Stimulated activated naive CD8-positive, alpha-beta T cell treated with anti-CD3 and anti-CD28 coated beads, Interleukin-15, amount 100 ng/mL, for 72 hours (primary cell): ENCODE data around the gene PCDHGC3.
A peak's percentile ranks its signal among the peaks of the same experiment; 100 is the strongest.

ENCODE experiments used
- ATAC-seq: fragments of 150-1000 bp; cut with Tn5 transposase; 2 replicates; pipeline ENCODE4 v1.10.0; 2021; ENCODE audit warnings: mild to moderate bottlenecking, moderate library complexity
- DNase-seq, 2 donors: peaks; one replicate each; pipeline ENCODE4 v3.0.0; 2021 to 2022
- H3K27ac Mint-ChIP-seq, 2 donors: one replicate each; pipeline ENCODE4 v1.8.0; 2022; ENCODE audit warnings: mild to moderate bottlenecking in 2 of 2, mixed read lengths in 2 of 2, moderate library complexity in 2 of 2
- H3K27me3 Mint-ChIP-seq: one replicate; pipeline ENCODE4 v1.8.0; 2022; ENCODE audit warnings: mixed read lengths
- H3K4me1 Mint-ChIP-seq: one replicate; pipeline ENCODE4 v1.8.0; 2022; ENCODE audit warnings: mild to moderate bottlenecking, mixed read lengths
- H3K4me3 Mint-ChIP-seq, 2 donors: one replicate each; pipeline ENCODE4 v1.8.0; 2022; ENCODE audit warnings: mild to moderate bottlenecking in 2 of 2, mixed read lengths in 2 of 2, moderate library complexity in 1 of 2
- H3K9me3 Mint-ChIP-seq, 2 donors: one replicate each; pipeline ENCODE4 v1.8.0; 2022; ENCODE audit warnings: mixed read lengths in 2 of 2

PCDHGC3 gene

GRCh38 chr5:141477815-141478214, 2.0 kb downstream of the PCDHGC3 start:
- peaks cover 91% of the 10 kb centered on the region for H3K27me3 Mint-ChIP-seq
- H3K27ac Mint-ChIP-seq = no peak overlapping the region
- peaks cover 33% of the 10 kb centered on the region for H3K4me1 Mint-ChIP-seq
- DNase-seq (no peak), ATAC-seq (no peak)
- no peaks in the 10 kb centered on the region for H3K9me3 Mint-ChIP-seq
- H3K4me3 Mint-ChIP-seq = no peak overlapping the region

- Mint-ChIP-seq H3K27me3 (peaks cover 94% of the 10 kb centered on the region), H3K4me1 (peaks cover 33% of the 10 kb centered on the region), H3K27ac (no peak overlapping the region), H3K4me3 (no peak overlapping the region), H3K9me3 (no peaks in the 10 kb centered on the region)
- ATAC-seq (peak; percentile 68), DNase-seq (peak in 1 of 2 donors; percentile 32)
Measured at GRCh38 chr5:141478321-141478945, 2.7 kb downstream of the PCDHGC3 start.

GRCh38 chr5:141479776-141480175, 4.0 kb downstream of the PCDHGC3 start:
- Mint-ChIP-seq H3K4me1 (peaks cover 37% of the 10 kb centered on the region), H3K27ac (no peak overlapping the region), H3K4me3 (no peak overlapping the region), H3K9me3 (no peaks in the 10 kb centered on the region), H3K27me3 (peaks cover 94% of the 10 kb centered on the region)
- no peak for ATAC-seq
- DNase-seq = no peak

GRCh38 chr5:141483902-141484301, 8.1 kb downstream of the PCDHGC3 start:
- DNase-seq (no peak), ATAC-seq (no peak)
- peaks cover 13% of the 10 kb centered on the region for H3K4me1 Mint-ChIP-seq
- peaks cover 92% of the 10 kb centered on the region for H3K27me3 Mint-ChIP-seq
- no peak overlapping the region for H3K4me3 Mint-ChIP-seq
- H3K27ac Mint-ChIP-seq = no peak overlapping the region
- H3K9me3 Mint-ChIP-seq = no peaks in the 10 kb centered on the region

GRCh38 chr5:141484310-141484640, 8.5 kb downstream of the PCDHGC3 start:
- ATAC-seq (no peak), DNase-seq (no peak)
- H3K27ac Mint-ChIP-seq = no peak overlapping the region
- peaks cover 93% of the 10 kb centered on the region for H3K27me3 Mint-ChIP-seq
- peak overlapping the region in 1 of 2 donors; percentile 74 for H3K4me3 Mint-ChIP-seq
- H3K4me1 Mint-ChIP-seq = peaks cover 13% of the 10 kb centered on the region
- H3K9me3 Mint-ChIP-seq = no peaks in the 10 kb centered on the region

GRCh38 chr5:141484641-141485311, 9.0 kb downstream of the PCDHGC3 start, which contains the start of gene PCDHGC4:
TSS of gene PCDHGC4 (plus strand) at chr5:141485030. CDS start at chr5:141485174, 144 bp downstream.
- no peak within 1 kb of the TSS for H3K27ac Mint-ChIP-seq
- H3K27me3 Mint-ChIP-seq = peaks cover 93% of the 10 kb centered on the region
- no peaks in the 10 kb centered on the region for H3K9me3 Mint-ChIP-seq
- H3K4me3 Mint-ChIP-seq = peak within 1 kb of the TSS; percentile 20 to 74
- DNase-seq (no peak), ATAC-seq (no peak)
- peaks cover 13% of the 10 kb centered on the region for H3K4me1 Mint-ChIP-seq

- Mint-ChIP-seq H3K27ac (no peak overlapping the region), H3K4me1 (peaks cover 13% of the 10 kb centered on the region), H3K4me3 (peak overlapping the region in 1 of 2 donors; percentile 74), H3K27me3 (peaks cover 93% of the 10 kb centered on the region), H3K9me3 (no peaks in the 10 kb centered on the region)
- DNase-seq (no peak), ATAC-seq (no peak)
Measured at GRCh38 chr5:141485321-141486055, 9.7 kb downstream of the PCDHGC3 start.

- peaks cover 13% of the 10 kb centered on the region for H3K4me1 Mint-ChIP-seq
- DNase-seq (no peak), ATAC-seq (no peak)
- no peak overlapping the region for H3K4me3 Mint-ChIP-seq
- peaks cover 93% of the 10 kb centered on the region for H3K27me3 Mint-ChIP-seq
- H3K27ac Mint-ChIP-seq = no peak overlapping the region
- H3K9me3 Mint-ChIP-seq = no peaks in the 10 kb centered on the region
Measured at GRCh38 chr5:141486091-141486490, 10.3 kb downstream of the PCDHGC3 start.

- DNase-seq (no peak), ATAC-seq (no peak)
- Mint-ChIP-seq H3K9me3 (no peaks in the 10 kb centered on the region), H3K4me3 (no peak overlapping the region), H3K27ac (peak overlapping the region in 1 of 2 donors; percentile 29), H3K27me3 (peaks cover 98% of the 10 kb centered on the region), H3K4me1 (peaks cover 18% of the 10 kb centered on the region)
Measured at GRCh38 chr5:141487131-141487530, 11.4 kb downstream of the PCDHGC3 start.

GRCh38 chr5:141488591-141489561, 13.1 kb downstream of the PCDHGC3 start, which contains the start of gene PCDHGC5:
TSS of gene PCDHGC5 (plus strand) at chr5:141489081. CDS start at chr5:141489241, 160 bp downstream.
- no peak within 1 kb of the TSS for H3K27ac Mint-ChIP-seq
- no peak within 1 kb of the TSS for H3K4me3 Mint-ChIP-seq
- DNase-seq (no peak), ATAC-seq (no peak)
- H3K27me3 Mint-ChIP-seq = peaks cover 98% of the 10 kb centered on the region
- no peaks in the 10 kb centered on the region for H3K9me3 Mint-ChIP-seq
- peaks cover 24% of the 10 kb centered on the region for H3K4me1 Mint-ChIP-seq

GRCh38 chr5:141489841-141490240, 14.1 kb downstream of the PCDHGC3 start:
- DNase-seq (no peak), ATAC-seq (no peak)
- Mint-ChIP-seq H3K27ac (no peak overlapping the region), H3K4me3 (no peak overlapping the region), H3K27me3 (peaks cover 98% of the 10 kb centered on the region), H3K4me1 (peaks cover 19% of the 10 kb centered on the region), H3K9me3 (no peaks in the 10 kb centered on the region)

GRCh38 chr5:141490271-141490670, 14.5 kb downstream of the PCDHGC3 start:
- DNase-seq = no peak
- peaks cover 98% of the 10 kb centered on the region for H3K27me3 Mint-ChIP-seq

GRCh38 chr5:141490771-141491170, 15.0 kb downstream of the PCDHGC3 start:
- DNase-seq = no peak
- H3K4me3 Mint-ChIP-seq = no peak overlapping the region
- H3K27ac Mint-ChIP-seq = no peak overlapping the region
- no peak for ATAC-seq
- H3K9me3 Mint-ChIP-seq = no peaks in the 10 kb centered on the region
- H3K27me3 Mint-ChIP-seq = peaks cover 98% of the 10 kb centered on the region
- H3K4me1 Mint-ChIP-seq = peaks cover 19% of the 10 kb centered on the region

More at GRCh38 chr5:141490271-141490670, 14.5 kb downstream of the PCDHGC3 start:
- H3K27ac Mint-ChIP-seq = no peak overlapping the region
- no peaks in the 10 kb centered on the region for H3K9me3 Mint-ChIP-seq
- H3K4me3 Mint-ChIP-seq = no peak overlapping the region
- peaks cover 17% of the 10 kb centered on the region for H3K4me1 Mint-ChIP-seq
- no peak for ATAC-seq

GRCh38 chr5:141491323-141492167, 15.8 kb downstream of the PCDHGC3 start:
- H3K27ac Mint-ChIP-seq = peak overlapping the region in 1 of 2 donors; percentile 88
- H3K27me3 Mint-ChIP-seq = peaks cover 98% of the 10 kb centered on the region

More at GRCh38 chr5:141491323-141492167, 15.8 kb downstream of the PCDHGC3 start:
- Mint-ChIP-seq H3K4me3 (peak overlapping the region; percentile 71 to 84), H3K9me3 (no peaks in the 10 kb centered on the region), H3K4me1 (peaks cover 21% of the 10 kb centered on the region)
- ATAC-seq (peak; percentile 3), DNase-seq (no peak)
